ENCODE results near the gene SCGB2B2. TPM values are rescaled to one million over a fixed set of nuclear protein-coding genes. Genes with fewer than 3 reads are reported as not detected.
"Not testable (repeated sequence)": the region's sequence is repeated elsewhere in the genome, so short reads cannot be mapped to it uniquely, and the experiment has no call there.

The SCGB2B2 gene
- polyA plus RNA-seq, 2 donors: 0.04 to 0.16 TPM

DNA sequence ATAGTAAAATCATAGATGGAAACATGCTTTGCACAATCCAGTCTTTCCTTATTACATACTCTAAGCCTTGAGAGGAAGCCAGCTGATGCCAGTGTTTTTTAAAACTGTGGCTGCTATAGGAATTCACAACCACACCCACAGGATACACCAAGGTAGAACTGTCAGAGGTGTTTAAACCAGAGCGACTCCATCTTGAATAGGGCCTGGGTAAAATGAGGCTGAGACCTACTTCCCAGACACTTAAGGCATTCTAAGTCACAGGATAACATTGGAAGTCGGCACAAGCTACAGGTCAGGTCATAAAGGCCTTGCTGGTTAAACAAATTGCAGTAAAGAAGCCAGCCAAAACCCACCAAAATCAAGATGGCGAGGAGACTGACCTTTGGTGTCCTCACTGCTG is 1.7 kb downstream of the SCGB2B2 start:
- Histone ChIP-seq H3K27ac (ENCODE audit: low read depth in 2 of 2, low read length in 1 of 2) (no peak overlapping the region), H3K36me3 (ENCODE audit: control insufficient read depth in 2 of 2, insufficient read depth in 2 of 2, low read length in 1 of 2) (peaks cover 7% of the 10 kb centered on the region in 2 donors), H3K27me3 (ENCODE audit: control insufficient read depth in 1 of 2, insufficient read depth in 2 of 2, low read length in 2 of 2) (no peaks in the 10 kb centered on the region), H3K4me3 (ENCODE audit: low read depth in 1 of 2, low read length in 2 of 2) (no peak overlapping the region), H3K9me3 (ENCODE audit: control insufficient read depth in 2 of 2, insufficient read depth in 1 of 2, low read depth in 1 of 2, low read length in 1 of 2) (peaks cover 2 to 3% of the 10 kb centered on the region in 2 donors), H3K4me1 (ENCODE audit: control insufficient read depth in 2 of 2, insufficient read depth in 2 of 2, low read length in 1 of 2) (no peaks in the 10 kb centered on the region)
- WGBS, 2 donors: 94 to 97% methylated on average over 3 of the region's 3 CpGs

DNA sequence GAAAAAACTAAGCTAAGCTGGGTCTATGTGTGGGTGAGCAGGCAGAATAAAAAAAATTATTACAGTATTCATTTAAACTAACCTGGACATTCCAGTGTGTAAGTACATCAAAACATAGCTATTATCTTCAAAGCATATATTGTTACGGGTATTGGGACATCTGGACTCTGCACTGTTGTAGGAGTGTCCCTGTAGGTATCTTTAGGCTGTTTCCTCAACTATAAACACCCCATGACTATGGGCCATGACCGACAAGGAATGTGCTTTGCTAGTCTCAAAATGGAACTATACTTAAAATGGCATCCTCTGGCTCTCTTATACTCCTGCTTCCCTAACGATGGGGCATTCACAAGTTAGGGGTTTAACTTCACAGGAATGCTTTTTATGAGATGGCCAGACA is 3.4 kb downstream of the SCGB2B2 start:
- Histone ChIP-seq H3K4me1 (ENCODE audit: control insufficient read depth in 2 of 2, insufficient read depth in 2 of 2, low read length in 1 of 2) (peaks cover 0 to 2% of the 10 kb centered on the region in 2 donors), H3K4me3 (ENCODE audit: low read depth in 1 of 2, low read length in 2 of 2) (no peak overlapping the region), H3K27ac (ENCODE audit: low read depth in 2 of 2, low read length in 1 of 2) (no peak overlapping the region), H3K36me3 (ENCODE audit: control insufficient read depth in 2 of 2, insufficient read depth in 2 of 2, low read length in 1 of 2) (no peaks in the 10 kb centered on the region), H3K9me3 (ENCODE audit: control insufficient read depth in 2 of 2, insufficient read depth in 1 of 2, low read depth in 1 of 2, low read length in 1 of 2) (no peaks in the 10 kb centered on the region), H3K27me3 (ENCODE audit: control insufficient read depth in 1 of 2, insufficient read depth in 2 of 2, low read length in 2 of 2) (no peaks in the 10 kb centered on the region)
- 77 to 85% methylated on average over 3 of the region's 3 CpGs for WGBS, 2 donors

DNA sequence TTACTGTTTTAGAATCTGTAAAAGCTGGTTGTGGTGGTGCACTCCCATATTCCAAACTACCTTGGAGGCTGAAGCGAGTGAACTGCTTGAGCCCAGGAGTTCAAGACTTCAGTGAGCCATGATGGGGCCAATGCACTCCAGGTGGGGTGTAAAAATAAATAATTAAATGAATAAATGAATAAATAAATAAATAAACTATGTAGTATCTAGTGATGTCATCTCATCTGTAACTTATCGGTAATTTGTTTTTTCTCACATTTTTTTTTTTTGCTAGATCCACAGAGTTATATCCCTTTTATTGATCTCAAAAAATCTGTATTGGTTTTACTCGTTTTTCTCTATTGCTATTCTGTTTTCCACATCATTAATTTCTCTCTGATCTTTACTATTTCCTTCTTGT is 5.0 kb downstream of the SCGB2B2 start:
- H3K27me3 ChIP-seq (ENCODE audit: control insufficient read depth in 1 of 2, insufficient read depth in 2 of 2, low read length in 2 of 2): no peaks in the 10 kb centered on the region
- H3K4me3 ChIP-seq (ENCODE audit: low read depth in 1 of 2, low read length in 2 of 2): no peak overlapping the region
- no peaks in the 10 kb centered on the region for H3K9me3 ChIP-seq (ENCODE audit: control insufficient read depth in 2 of 2, insufficient read depth in 1 of 2, low read depth in 1 of 2, low read length in 1 of 2)
- 88 to 95% methylated on average over 3 of the region's 3 CpGs for WGBS, 2 donors
- H3K27ac ChIP-seq (ENCODE audit: low read depth in 2 of 2, low read length in 1 of 2): no peak overlapping the region
- no peaks in the 10 kb centered on the region for H3K36me3 ChIP-seq (ENCODE audit: control insufficient read depth in 2 of 2, insufficient read depth in 2 of 2, low read length in 1 of 2)
- peaks cover 0 to 2% of the 10 kb centered on the region in 2 donors for H3K4me1 ChIP-seq (ENCODE audit: control insufficient read depth in 2 of 2, insufficient read depth in 2 of 2, low read length in 1 of 2)

DNA sequence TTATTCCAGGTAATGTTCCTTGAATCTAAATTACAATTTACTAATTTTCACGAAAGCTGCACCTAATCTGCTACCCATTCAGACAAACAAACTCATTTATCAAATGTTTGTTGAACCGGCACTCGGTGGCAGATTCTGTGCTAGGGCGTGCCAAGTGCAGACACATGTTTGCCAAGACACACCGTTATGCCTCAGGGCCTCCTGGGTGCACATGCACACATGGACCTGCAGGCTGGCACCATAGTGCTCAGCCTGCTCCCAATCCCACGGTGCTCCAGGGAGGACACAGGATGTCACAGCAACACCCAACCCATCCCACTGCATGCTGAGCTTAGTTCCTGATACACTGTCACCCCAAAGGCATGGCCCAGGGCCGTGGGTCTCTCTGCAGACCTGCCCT is 7.7 kb downstream of the SCGB2B2 start:
- Histone ChIP-seq H3K9me3 (ENCODE audit: control insufficient read depth in 2 of 2, insufficient read depth in 1 of 2, low read depth in 1 of 2, low read length in 1 of 2) (no peaks in the 10 kb centered on the region), H3K27me3 (ENCODE audit: control insufficient read depth in 1 of 2, insufficient read depth in 2 of 2, low read length in 2 of 2) (no peaks in the 10 kb centered on the region), H3K36me3 (ENCODE audit: control insufficient read depth in 2 of 2, insufficient read depth in 2 of 2, low read length in 1 of 2) (no peaks in the 10 kb centered on the region), H3K27ac (ENCODE audit: low read depth in 2 of 2, low read length in 1 of 2) (no peak overlapping the region), H3K4me3 (ENCODE audit: low read depth in 1 of 2, low read length in 2 of 2) (no peak overlapping the region), H3K4me1 (ENCODE audit: control insufficient read depth in 2 of 2, insufficient read depth in 2 of 2, low read length in 1 of 2) (peaks cover 0 to 2% of the 10 kb centered on the region in 2 donors)
- 40 to 49% methylated on average over 7 of the region's 7 CpGs for WGBS, 2 donors

DNA sequence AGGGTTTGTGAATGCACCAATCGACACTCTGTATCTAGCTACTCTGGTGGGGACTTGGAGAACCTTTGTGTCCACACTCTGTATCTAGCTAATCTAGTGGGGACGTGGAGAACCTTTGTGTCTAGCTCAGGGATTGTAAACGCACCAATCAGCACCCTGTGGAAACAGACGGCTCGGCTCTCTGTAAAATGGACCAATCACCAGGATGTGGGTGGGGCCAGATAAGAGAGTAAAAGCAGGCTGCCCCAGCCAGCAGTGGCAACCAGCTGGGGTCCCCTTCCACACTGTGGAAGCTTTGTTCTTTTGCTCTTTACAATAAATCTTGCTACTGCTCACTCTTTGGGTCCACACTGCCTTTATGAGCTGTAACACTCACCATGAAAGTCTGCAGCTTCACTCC is 8.3 kb downstream of the SCGB2B2 start:
- WGBS, 2 donors: 75 to 86% methylated on average over 4 to 5 of the region's 5 CpGs
- H3K4me3 ChIP-seq (ENCODE audit: low read depth in 1 of 2, low read length in 2 of 2); H3K4me1 ChIP-seq (ENCODE audit: control insufficient read depth in 2 of 2, insufficient read depth in 2 of 2, low read length in 1 of 2); H3K36me3 ChIP-seq (ENCODE audit: control insufficient read depth in 2 of 2, insufficient read depth in 2 of 2, low read length in 1 of 2); H3K27ac ChIP-seq (ENCODE audit: low read depth in 2 of 2, low read length in 1 of 2); H3K27me3 ChIP-seq (ENCODE audit: control insufficient read depth in 1 of 2, insufficient read depth in 2 of 2, low read length in 2 of 2); H3K9me3 ChIP-seq (ENCODE audit: control insufficient read depth in 2 of 2, insufficient read depth in 1 of 2, low read depth in 1 of 2, low read length in 1 of 2): not testable (repeated sequence)

DNA sequence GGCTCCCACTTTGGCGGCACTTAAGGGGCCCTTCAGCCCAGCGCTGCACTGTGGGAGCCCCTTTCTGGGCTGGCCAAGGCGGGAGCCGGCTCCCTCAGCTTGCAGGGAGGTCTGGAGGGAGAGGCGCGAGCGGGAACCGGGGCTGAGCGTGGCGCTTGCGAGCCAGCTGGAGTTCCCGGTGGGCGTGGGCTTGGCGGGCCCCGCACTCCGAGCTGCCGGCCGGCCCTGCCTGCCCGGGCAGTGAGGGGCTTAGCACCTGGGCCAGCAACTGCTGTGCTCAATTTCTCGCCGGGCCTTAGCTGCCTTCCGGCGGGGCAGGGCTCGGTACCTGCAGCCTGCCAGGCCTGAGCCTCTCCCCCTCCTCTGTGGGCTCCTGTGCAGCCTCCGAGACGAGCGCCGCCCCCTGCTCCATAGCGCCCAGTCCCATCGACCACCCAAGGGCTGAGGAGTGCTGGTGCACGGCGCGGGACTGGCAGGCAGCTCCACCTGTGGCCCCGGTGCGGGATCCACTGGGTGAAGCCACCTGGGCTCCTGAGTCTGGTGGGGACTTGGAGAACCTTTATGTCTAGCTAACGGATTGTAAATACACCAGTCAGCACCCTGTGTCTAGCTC is 8.8 kb downstream of the SCGB2B2 start:
- H3K4me1 ChIP-seq (ENCODE audit: control insufficient read depth in 2 of 2, insufficient read depth in 2 of 2, low read length in 1 of 2); H3K4me3 ChIP-seq (ENCODE audit: low read depth in 1 of 2, low read length in 2 of 2); H3K27ac ChIP-seq (ENCODE audit: low read depth in 2 of 2, low read length in 1 of 2); H3K36me3 ChIP-seq (ENCODE audit: control insufficient read depth in 2 of 2, insufficient read depth in 2 of 2, low read length in 1 of 2); H3K27me3 ChIP-seq (ENCODE audit: control insufficient read depth in 1 of 2, insufficient read depth in 2 of 2, low read length in 2 of 2); H3K9me3 ChIP-seq (ENCODE audit: control insufficient read depth in 2 of 2, insufficient read depth in 1 of 2, low read depth in 1 of 2, low read length in 1 of 2): not testable (repeated sequence)
- 92 to 93% methylated on average over 34 to 36 of the region's 36 CpGs for WGBS, 2 donors

DNA sequence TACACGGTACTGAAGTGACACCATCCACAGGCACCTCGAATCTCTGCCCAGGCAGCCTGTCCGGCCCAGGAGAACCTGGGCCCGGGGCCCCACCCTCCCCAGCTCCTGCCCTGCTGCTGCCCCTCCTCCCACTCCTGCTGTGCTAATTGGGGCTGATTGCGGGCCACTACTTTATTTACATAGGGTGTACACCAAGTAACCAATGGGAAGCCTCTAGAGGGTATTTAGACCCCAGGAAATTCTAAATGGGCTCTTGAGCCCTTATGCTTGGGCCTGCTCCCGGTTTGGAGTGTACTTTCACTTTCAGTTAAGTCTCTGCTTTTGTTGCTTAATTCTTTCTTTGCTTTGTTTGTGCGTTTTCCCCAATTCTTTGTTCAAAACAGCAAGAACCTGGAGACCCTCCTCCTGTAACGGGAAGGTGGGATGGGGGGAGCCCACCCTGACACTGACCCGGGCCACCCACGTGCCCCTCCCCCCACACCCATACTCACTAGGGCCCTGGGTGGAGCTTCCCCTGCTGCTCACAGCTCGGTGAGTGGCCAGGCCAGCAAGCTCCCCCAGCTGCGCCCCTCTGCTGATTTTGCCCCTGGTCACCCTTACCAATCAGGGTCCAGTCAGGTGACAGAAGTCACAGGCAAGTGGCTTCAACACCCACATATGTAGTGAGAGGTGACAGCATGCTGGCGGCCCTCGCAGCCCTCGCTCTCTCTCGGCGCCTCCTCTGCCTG is 9.4 kb downstream of the SCGB2B2 start:
- Histone ChIP-seq H3K27me3 (ENCODE audit: control insufficient read depth in 1 of 2, insufficient read depth in 2 of 2, low read length in 2 of 2) (no peaks in the 10 kb centered on the region), H3K9me3 (ENCODE audit: control insufficient read depth in 2 of 2, insufficient read depth in 1 of 2, low read depth in 1 of 2, low read length in 1 of 2) (no peaks in the 10 kb centered on the region), H3K27ac (ENCODE audit: low read depth in 2 of 2, low read length in 1 of 2) (no peak overlapping the region), H3K4me1 (ENCODE audit: control insufficient read depth in 2 of 2, insufficient read depth in 2 of 2, low read length in 1 of 2) (peaks cover 0 to 2% of the 10 kb centered on the region in 2 donors), H3K36me3 (ENCODE audit: control insufficient read depth in 2 of 2, insufficient read depth in 2 of 2, low read length in 1 of 2) (no peaks in the 10 kb centered on the region), H3K4me3 (ENCODE audit: low read depth in 1 of 2, low read length in 2 of 2) (peak overlapping the region in 1 of 2 donors; percentile 37)
- 52 to 57% methylated on average over 17 of the region's 17 CpGs for WGBS, 2 donors

DNA sequence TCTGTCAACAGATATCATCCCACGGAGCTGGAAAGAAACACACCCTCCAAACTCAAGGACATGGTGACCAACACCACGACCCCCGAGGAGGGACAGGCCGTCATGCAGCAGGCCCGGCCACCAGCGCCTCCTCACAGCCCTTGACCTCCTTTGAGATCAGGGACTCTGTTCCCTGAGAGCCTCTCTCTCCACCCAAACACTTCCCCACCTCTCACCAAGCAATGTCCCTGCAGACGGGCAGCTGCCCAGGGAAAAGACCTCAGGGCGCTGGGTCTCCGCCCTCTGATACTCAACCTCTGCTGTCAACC is 10.0 kb downstream of the SCGB2B2 start:
- Histone ChIP-seq H3K36me3 (ENCODE audit: control insufficient read depth in 2 of 2, insufficient read depth in 2 of 2, low read length in 1 of 2) (no peaks in the 10 kb centered on the region), H3K9me3 (ENCODE audit: control insufficient read depth in 2 of 2, insufficient read depth in 1 of 2, low read depth in 1 of 2, low read length in 1 of 2) (no peaks in the 10 kb centered on the region), H3K27me3 (ENCODE audit: control insufficient read depth in 1 of 2, insufficient read depth in 2 of 2, low read length in 2 of 2) (no peaks in the 10 kb centered on the region), H3K27ac (ENCODE audit: low read depth in 2 of 2, low read length in 1 of 2) (no peak overlapping the region), H3K4me1 (ENCODE audit: control insufficient read depth in 2 of 2, insufficient read depth in 2 of 2, low read length in 1 of 2) (peaks cover 0 to 2% of the 10 kb centered on the region in 2 donors), H3K4me3 (ENCODE audit: low read depth in 1 of 2, low read length in 2 of 2) (no peak overlapping the region)
- 85 to 87% methylated on average over 9 of the region's 9 CpGs for WGBS, 2 donors

DNA sequence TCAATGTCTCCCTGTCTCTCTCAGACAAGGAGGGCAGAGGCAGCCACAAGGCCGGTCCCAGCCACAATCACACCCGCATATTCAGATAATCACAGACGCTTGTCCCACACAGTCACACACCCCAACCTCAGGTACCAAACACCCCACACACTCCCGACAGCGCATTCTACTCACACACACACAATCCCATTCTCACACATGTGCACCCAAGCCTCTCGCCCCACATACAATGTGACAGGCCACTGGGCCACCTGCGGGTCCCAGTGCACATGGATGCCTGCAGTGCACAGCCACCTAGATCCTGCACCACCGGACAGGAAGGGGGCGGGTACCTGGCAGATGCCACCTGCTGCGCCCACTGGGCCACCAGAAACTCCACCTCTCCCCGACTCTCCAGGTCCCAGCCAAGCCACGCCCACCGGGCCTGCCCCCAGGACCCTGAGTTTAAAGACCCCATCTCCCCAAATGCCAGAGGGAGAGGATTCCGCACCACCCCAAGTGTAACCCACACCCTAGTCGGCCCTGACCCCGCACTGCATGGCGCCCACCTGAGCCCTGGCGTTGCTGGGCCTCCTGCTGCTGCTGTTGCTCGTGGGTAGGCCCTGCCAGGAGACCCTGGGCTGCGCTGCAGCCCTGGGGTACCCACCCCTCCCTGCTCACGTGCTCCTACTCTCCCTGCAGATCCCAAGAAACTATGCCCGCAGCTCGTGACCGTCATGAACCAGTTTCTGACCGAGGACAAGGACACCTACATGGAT is 10.6 kb downstream of the SCGB2B2 start:
- Histone ChIP-seq H3K27me3 (ENCODE audit: control insufficient read depth in 1 of 2, insufficient read depth in 2 of 2, low read length in 2 of 2) (no peaks in the 10 kb centered on the region), H3K27ac (ENCODE audit: low read depth in 2 of 2, low read length in 1 of 2) (no peak overlapping the region), H3K4me1 (ENCODE audit: control insufficient read depth in 2 of 2, insufficient read depth in 2 of 2, low read length in 1 of 2) (peaks cover 0 to 2% of the 10 kb centered on the region in 2 donors), H3K4me3 (ENCODE audit: low read depth in 1 of 2, low read length in 2 of 2) (no peak overlapping the region), H3K36me3 (ENCODE audit: control insufficient read depth in 2 of 2, insufficient read depth in 2 of 2, low read length in 1 of 2) (no peaks in the 10 kb centered on the region), H3K9me3 (ENCODE audit: control insufficient read depth in 2 of 2, insufficient read depth in 1 of 2, low read depth in 1 of 2, low read length in 1 of 2) (no peaks in the 10 kb centered on the region)
- 95 to 97% methylated on average over 25 of the region's 25 CpGs for WGBS, 2 donors

Measured in esophagus (tissue), 2 donors.